ENCODE data around the gene DYSF.
"Not testable (repeated sequence)": the region's sequence is repeated elsewhere in the genome, so short reads cannot be mapped to it uniquely, and the experiment has no call there.

Gene DYSF

DNA sequence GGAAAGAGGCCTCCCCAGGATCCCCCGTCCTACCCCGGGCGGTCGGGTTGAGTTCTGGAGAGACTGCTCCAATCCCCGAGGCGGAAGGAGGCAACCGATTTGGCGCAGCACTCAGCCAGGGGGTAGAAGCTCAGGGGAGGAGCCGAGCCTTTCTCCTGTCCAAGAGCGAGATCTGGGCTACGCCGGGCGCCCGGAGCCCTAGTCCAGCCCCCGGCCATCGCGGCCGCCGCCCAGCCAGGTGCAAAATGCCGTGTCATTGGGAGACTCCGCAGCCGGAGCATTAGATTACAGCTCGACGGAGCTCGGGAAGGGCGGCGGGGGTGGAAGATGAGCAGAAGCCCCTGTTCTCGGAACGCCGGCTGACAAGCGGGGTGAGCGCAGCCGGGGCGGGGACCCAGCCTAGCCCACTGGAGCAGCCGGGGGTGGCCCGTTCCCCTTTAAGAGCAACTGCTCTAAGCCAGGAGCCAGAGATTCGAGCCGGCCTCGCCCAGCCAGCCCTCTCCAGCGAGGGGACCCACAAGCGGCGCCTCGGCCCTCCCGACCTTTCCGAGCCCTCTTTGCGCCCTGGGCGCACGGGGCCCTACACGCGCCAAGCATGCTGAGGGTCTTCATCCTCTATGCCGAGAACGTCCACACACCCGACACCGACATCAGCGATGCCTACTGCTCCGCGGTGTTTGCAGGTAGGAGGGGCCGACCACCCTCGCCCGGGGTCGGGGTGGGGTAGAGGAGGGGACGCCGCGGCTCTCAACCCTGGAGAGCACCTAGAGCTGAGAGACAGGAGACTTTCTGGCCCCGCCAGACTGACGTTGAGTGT lies at the start of gene DYSF:
Gene DYSF, plus strand, starts transcription at position 158 of the 817 bp plus-strand sequence.
- DNase-seq (ENCODE audit: low read depth in 1 of 2, low spot score in 1 of 2), result peak; percentile 38 to 39
- in situ Hi-C loops (cut with HindIII; ENCODE audit: low pct_unique_long_range_greater_than_20kb, low sequenced_read_pairs), result no loop called here
- no peak for TF ChIP-seq JUND (IDR thresholded peaks at IDR 0.05; ENCODE audit: low read depth)

GRCh38 chr2:71409611-71410010 lies 43.8 kb upstream of the DYSF start:
- in situ Hi-C loops (cut with HindIII; ENCODE audit: low pct_unique_long_range_greater_than_20kb, low sequenced_read_pairs), result no loop called here
- no peak for TF ChIP-seq JUND (IDR thresholded peaks at IDR 0.05; ENCODE audit: low read depth)
- no peak for DNase-seq (ENCODE audit: low read depth in 1 of 2, low spot score in 1 of 2)

DNA sequence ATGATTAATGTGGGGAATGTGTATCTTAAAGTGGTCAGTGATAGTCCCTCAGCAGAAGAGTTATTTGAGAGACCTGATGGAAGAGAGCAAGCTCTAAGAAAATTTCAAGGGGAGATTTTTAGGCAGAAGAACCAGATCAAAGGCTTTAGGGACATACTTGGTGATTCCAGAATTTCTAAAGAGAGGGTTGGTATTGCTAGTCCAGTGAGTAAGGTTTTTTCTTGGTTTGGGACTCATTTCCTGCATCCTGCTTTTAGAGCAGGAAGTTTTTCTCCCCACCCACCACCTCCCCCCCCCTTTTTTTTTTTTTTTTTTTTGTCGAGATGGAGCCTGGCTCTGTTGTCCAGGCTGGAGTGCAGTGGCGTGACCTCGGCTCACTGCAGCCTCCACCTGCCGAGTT lies 42.7 kb upstream of the DYSF start:
- TF ChIP-seq JUND (IDR thresholded peaks at IDR 0.05; ENCODE audit: low read depth), result no peak
- in situ Hi-C loops (cut with HindIII; ENCODE audit: low pct_unique_long_range_greater_than_20kb, low sequenced_read_pairs), result no loop called here
- no peak for DNase-seq (ENCODE audit: low read depth in 1 of 2, low spot score in 1 of 2)

- DNase-seq (ENCODE audit: low read depth in 1 of 2, low spot score in 1 of 2); in situ Hi-C loops (cut with HindIII; ENCODE audit: low pct_unique_long_range_greater_than_20kb, low sequenced_read_pairs): not testable (repeated sequence)
Observed at GRCh38 chr2:71416866-71417265, 36.5 kb upstream of the DYSF start.

GRCh38 chr2:71417300-71418202 lies 35.8 kb upstream of the DYSF start:
- DNase-seq (ENCODE audit: low read depth in 1 of 2, low spot score in 1 of 2), result peak in 1 of 2 experiments; percentile 1
- in situ Hi-C loops (cut with HindIII; ENCODE audit: low pct_unique_long_range_greater_than_20kb, low sequenced_read_pairs), result no loop called here
- no peak for TF ChIP-seq JUND (IDR thresholded peaks at IDR 0.05; ENCODE audit: low read depth)

- in situ Hi-C loops (cut with HindIII; ENCODE audit: low pct_unique_long_range_greater_than_20kb, low sequenced_read_pairs), result no loop called here
- TF ChIP-seq JUND (IDR thresholded peaks at IDR 0.05; ENCODE audit: low read depth), result no peak
- no peak for DNase-seq (ENCODE audit: low read depth in 1 of 2, low spot score in 1 of 2)
Observed at GRCh38 chr2:71419145-71419544, 34.2 kb upstream of the DYSF start.

- DNase-seq (ENCODE audit: low read depth in 1 of 2, low spot score in 1 of 2), result no peak
- no peak for TF ChIP-seq JUND (IDR thresholded peaks at IDR 0.05; ENCODE audit: low read depth)
- in situ Hi-C loops (cut with HindIII; ENCODE audit: low pct_unique_long_range_greater_than_20kb, low sequenced_read_pairs), result no loop called here
Observed at GRCh38 chr2:71419976-71420375, 33.4 kb upstream of the DYSF start.

DNA sequence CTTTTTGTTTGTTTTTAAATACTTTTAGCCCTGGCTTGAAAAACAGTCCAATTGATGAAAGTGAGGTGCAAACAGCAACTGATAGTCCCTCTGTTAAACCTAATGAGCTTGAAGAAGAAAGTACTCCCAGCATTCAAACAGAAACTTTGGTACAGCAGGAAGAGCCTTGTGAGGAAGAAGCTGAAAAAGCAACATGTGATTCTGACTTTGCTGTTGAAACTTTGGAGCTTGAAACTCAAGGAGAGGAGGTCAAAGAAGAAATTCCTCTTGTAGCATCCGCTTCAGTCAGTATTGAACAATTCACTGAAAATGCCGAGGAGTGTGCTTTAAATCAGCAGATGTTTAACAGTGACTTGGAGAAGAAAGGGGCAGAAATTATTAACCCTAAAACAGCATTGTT lies 30.6 kb upstream of the DYSF start:
- in situ Hi-C loops (cut with HindIII; ENCODE audit: low pct_unique_long_range_greater_than_20kb, low sequenced_read_pairs), result no loop called here
- no peak for DNase-seq (ENCODE audit: low read depth in 1 of 2, low spot score in 1 of 2)
- TF ChIP-seq JUND (IDR thresholded peaks at IDR 0.05; ENCODE audit: low read depth), result no peak

DNA sequence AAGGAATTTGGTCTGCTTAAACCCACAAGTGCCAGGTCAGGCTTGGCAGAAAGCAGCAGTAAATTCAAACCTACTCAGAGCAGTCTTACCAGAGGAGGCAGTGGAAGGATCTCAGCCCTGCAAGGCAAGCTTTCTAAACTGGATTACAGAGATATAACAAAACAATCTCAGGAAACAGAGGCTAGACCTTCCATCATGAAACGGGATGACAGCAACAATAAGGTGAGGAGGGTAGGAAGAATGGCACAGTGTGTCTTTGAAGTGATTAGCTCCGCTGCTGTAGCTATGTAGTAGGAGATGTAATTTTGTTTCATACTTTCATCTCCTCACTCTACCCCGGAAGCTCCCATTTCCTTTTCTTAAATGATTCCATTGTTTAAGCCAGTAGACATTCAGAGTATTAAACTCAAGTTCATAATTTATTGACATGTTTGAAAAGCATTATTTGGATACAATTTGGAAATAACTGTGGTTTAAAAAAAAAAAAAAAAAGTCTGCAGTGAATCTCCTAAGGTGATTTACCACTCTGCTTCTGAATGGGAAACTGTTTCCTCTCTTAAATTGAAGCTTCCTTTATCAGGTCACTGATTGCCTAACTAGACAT lies 29.4 kb upstream of the DYSF start:
- no peak for DNase-seq (ENCODE audit: low read depth in 1 of 2, low spot score in 1 of 2)
- in situ Hi-C loops (cut with HindIII; ENCODE audit: low pct_unique_long_range_greater_than_20kb, low sequenced_read_pairs), result no loop called here
- TF ChIP-seq JUND (IDR thresholded peaks at IDR 0.05; ENCODE audit: low read depth), result no peak

- no peak for DNase-seq (ENCODE audit: low read depth in 1 of 2, low spot score in 1 of 2)
- in situ Hi-C loops (cut with HindIII; ENCODE audit: low pct_unique_long_range_greater_than_20kb, low sequenced_read_pairs), result no loop called here
Observed at GRCh38 chr2:71426721-71427120, 26.6 kb upstream of the DYSF start.

GRCh38 chr2:71428472-71429383 lies 24.6 kb upstream of the DYSF start:
- in situ Hi-C loops (cut with HindIII; ENCODE audit: low pct_unique_long_range_greater_than_20kb, low sequenced_read_pairs), result no loop called here
- TF ChIP-seq JUND (IDR thresholded peaks at IDR 0.05; ENCODE audit: low read depth), result no peak
- no peak for DNase-seq (ENCODE audit: low read depth in 1 of 2, low spot score in 1 of 2)

More at GRCh38 chr2:71426721-71427120, 26.6 kb upstream of the DYSF start:
- TF ChIP-seq JUND (IDR thresholded peaks at IDR 0.05; ENCODE audit: low read depth), result no peak

GRCh38 chr2:71445142-71445541 lies 8.2 kb upstream of the DYSF start:
- DNase-seq (ENCODE audit: low read depth in 1 of 2, low spot score in 1 of 2); in situ Hi-C loops (cut with HindIII; ENCODE audit: low pct_unique_long_range_greater_than_20kb, low sequenced_read_pairs): not testable (repeated sequence)

Data from T47D (cell line).